ENCODE data around the gene PRR7.
A peak's percentile ranks its signal among the peaks of the same experiment; 100 is the strongest.

DNA sequence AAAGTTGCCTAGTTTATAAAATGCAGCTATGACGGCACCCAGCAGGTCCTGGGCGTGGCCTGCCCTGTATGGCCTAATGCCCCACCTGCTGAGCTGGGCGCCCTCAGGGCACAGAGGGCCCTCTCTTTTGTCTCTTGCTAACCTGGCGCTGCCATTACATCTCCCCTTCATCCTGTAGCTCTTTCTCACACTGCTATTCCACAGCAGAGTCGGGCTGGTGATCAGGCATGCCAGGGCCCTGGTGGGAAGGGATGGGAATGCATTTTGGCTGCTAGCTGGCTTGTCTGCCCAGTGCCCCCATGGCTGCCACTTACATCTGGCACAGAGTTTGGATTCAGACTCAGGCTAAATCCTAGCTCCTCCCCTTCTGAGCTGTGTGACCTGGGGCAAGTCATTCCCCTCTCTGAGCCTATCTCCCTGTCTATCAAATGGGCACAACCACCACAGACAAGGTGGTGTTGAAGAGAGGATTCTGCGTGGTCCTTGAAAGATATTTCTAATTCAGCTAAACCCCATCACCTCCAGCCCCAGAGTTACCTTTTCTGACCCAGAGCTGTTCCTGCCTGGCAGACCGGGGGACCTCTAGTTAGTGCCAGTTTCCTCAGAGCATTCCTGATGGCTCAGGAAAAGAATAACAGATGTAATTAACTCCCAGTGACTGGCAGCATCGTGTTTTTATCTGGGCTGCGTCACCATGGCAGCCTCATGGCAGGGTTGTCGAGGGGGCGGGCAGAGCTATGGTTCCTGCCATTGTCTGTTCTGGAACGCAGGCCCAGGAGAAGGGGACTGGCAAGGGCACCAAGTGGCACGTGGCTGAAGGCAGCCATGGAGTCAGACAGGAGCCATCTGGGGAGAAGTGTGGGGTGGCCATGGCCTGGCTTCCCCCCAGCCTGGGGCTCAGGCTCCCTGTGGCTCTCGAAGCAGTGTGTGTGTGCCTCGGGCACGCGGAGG is 6.3 kb downstream of the PRR7 start:
- TF ChIP-seq, protein P1, sequence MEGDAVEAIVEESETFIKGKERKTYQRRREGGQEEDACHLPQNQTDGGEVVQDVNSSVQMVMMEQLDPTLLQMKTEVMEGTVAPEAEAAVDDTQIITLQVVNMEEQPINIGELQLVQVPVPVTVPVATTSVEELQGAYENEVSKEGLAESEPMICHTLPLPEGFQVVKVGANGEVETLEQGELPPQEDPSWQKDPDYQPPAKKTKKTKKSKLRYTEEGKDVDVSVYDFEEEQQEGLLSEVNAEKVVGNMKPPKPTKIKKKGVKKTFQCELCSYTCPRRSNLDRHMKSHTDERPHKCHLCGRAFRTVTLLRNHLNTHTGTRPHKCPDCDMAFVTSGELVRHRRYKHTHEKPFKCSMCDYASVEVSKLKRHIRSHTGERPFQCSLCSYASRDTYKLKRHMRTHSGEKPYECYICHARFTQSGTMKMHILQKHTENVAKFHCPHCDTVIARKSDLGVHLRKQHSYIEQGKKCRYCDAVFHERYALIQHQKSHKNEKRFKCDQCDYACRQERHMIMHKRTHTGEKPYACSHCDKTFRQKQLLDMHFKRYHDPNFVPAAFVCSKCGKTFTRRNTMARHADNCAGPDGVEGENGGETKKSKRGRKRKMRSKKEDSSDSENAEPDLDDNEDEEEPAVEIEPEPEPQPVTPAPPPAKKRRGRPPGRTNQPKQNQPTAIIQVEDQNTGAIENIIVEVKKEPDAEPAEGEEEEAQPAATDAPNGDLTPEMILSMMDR (conservative IDR thresholded peaks at IDR 0.05; ENCODE audit: low read depth in 2 of 2) = 0 out of 4 replicates have a peak, but pooled peaks of 1 of the 2 experiments have one; percentile 11
- TF ChIP-seq CREB1 (CRISPR knock-in tag; IDR thresholded peaks at IDR 0.05; ENCODE audit: low read depth) (no peak), POLR2AphosphoS5 (IDR thresholded peaks at IDR 0.05; ENCODE audit: low read depth) (no peak), JUNB (IDR thresholded peaks at IDR 0.05; ENCODE audit: unreplicated experiment) (no peak), EZH2phosphoT487 (IDR thresholded peaks at IDR 0.05; ENCODE audit: unreplicated experiment) (no peak)

All from GM23338 (cell line).